ENCODE results near the gene RNF150.

The RNF150 gene

GRCh38 chr4:140869446-140869845 is 263.8 kb downstream of the RNF150 start:
- peaks cover 2% of the 10 kb centered on the region for H3K27me3 ChIP-seq (ENCODE audit: insufficient read depth, poor library complexity, severe bottlenecking)
- H3K4me3 ChIP-seq (replicated peaks; ENCODE audit: insufficient read depth, low read length) = no peak overlapping the region
- no peak overlapping the region for H3K27ac ChIP-seq (replicated peaks)
- no peak for DNase-seq (ENCODE audit: low read depth in 1 of 2, low spot score in 1 of 2)
- TF ChIP-seq GABPA (IDR thresholded peaks at IDR 0.05; ENCODE audit: low read depth) (no peak), POLR2AphosphoS5 (IDR thresholded peaks at IDR 0.05; ENCODE audit: low read depth) (no peak), REST (IDR thresholded peaks at IDR 0.05; ENCODE audit: insufficient replicate concordance, low read depth) (no peak), SPI1 (IDR thresholded peaks at IDR 0.05; ENCODE audit: borderline replicate concordance, low read depth) (no peak)
- TF ChIP-seq, protein P1, sequence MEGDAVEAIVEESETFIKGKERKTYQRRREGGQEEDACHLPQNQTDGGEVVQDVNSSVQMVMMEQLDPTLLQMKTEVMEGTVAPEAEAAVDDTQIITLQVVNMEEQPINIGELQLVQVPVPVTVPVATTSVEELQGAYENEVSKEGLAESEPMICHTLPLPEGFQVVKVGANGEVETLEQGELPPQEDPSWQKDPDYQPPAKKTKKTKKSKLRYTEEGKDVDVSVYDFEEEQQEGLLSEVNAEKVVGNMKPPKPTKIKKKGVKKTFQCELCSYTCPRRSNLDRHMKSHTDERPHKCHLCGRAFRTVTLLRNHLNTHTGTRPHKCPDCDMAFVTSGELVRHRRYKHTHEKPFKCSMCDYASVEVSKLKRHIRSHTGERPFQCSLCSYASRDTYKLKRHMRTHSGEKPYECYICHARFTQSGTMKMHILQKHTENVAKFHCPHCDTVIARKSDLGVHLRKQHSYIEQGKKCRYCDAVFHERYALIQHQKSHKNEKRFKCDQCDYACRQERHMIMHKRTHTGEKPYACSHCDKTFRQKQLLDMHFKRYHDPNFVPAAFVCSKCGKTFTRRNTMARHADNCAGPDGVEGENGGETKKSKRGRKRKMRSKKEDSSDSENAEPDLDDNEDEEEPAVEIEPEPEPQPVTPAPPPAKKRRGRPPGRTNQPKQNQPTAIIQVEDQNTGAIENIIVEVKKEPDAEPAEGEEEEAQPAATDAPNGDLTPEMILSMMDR (IDR thresholded peaks at IDR 0.05; ENCODE audit: insufficient read depth, low read length) = no peak

GRCh38 chr4:140867356-140867755 is 265.9 kb downstream of the RNF150 start:
- H3K27ac ChIP-seq (replicated peaks) = no peak overlapping the region
- TF ChIP-seq GABPA (IDR thresholded peaks at IDR 0.05; ENCODE audit: low read depth) = no peak
- TF ChIP-seq, protein P1 (IDR thresholded peaks at IDR 0.05; ENCODE audit: insufficient read depth, low read length) = no peak
- TF ChIP-seq REST (IDR thresholded peaks at IDR 0.05; ENCODE audit: insufficient replicate concordance, low read depth) = no peak
- no peak for TF ChIP-seq POLR2AphosphoS5 (IDR thresholded peaks at IDR 0.05; ENCODE audit: low read depth)
- TF ChIP-seq SPI1 (IDR thresholded peaks at IDR 0.05; ENCODE audit: borderline replicate concordance, low read depth) = no peak
- no peak overlapping the region for H3K4me3 ChIP-seq (replicated peaks; ENCODE audit: insufficient read depth, low read length)
- H3K27me3 ChIP-seq (ENCODE audit: insufficient read depth, poor library complexity, severe bottlenecking) = peaks cover 2% of the 10 kb centered on the region
- DNase-seq (ENCODE audit: low read depth in 1 of 2, low spot score in 1 of 2) = no peak

- no peak overlapping the region for H3K27ac ChIP-seq (replicated peaks)
- no peak for DNase-seq (ENCODE audit: low read depth in 1 of 2, low spot score in 1 of 2)
- peaks cover 2% of the 10 kb centered on the region for H3K27me3 ChIP-seq (ENCODE audit: insufficient read depth, poor library complexity, severe bottlenecking)
- TF ChIP-seq POLR2AphosphoS5 (IDR thresholded peaks at IDR 0.05; ENCODE audit: low read depth) = no peak
- no peak overlapping the region for H3K4me3 ChIP-seq (replicated peaks; ENCODE audit: insufficient read depth, low read length)
Measured at GRCh38 chr4:140866492-140867005, 266.7 kb downstream of the RNF150 start.

DNA sequence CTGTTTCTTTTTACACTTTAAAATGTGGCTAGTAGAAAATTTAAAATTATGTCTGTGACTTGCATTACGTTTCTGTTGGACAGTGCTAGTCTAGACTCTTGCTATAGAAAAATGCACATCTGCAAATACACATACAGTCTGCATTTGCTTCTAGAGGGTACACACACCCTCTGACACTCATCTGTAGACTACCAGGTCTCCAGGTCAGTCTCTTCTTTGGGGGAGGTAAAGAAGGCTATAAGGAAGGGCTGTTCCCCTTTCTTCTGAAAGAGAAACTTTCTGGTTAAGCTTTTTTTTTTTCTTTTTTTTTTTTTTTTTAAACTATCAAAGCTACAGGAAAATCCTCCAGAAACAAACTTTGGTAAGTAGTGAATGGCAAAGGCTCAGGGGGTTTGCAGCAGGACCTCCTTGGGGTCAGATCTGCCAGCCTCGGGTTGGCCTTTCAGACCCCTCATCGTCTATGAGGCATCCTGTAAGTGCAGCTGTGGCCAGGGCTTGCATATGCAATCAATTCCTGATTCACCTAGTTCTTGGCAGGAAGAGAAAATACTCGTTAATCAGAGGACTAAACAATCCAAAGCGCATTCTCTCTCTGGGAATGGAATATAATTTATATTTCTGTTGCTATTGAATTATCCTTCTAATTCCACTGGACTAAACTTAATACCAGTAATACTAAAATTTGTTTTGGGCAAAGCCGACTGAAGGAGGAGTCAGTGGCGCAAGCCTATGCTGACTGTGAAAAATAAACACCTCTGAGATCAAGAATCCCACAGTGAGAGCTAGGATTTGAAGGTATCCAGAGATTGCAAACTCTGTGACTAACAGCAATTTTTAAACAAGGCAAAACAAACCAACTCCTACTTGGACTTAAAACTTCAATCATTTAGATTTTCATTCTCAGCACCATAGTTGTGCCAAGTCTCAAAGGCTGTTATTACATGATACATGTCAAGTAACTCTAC is 267.7 kb downstream of the RNF150 start:
- Histone ChIP-seq H3K4me3 (replicated peaks; ENCODE audit: insufficient read depth, low read length) (no peak overlapping the region), H3K27ac (replicated peaks) (no peak overlapping the region), H3K27me3 (ENCODE audit: insufficient read depth, poor library complexity, severe bottlenecking) (peaks cover 2% of the 10 kb centered on the region)
- TF ChIP-seq, protein P1 (IDR thresholded peaks at IDR 0.05; ENCODE audit: insufficient read depth, low read length) = no peak
- TF ChIP-seq REST (IDR thresholded peaks at IDR 0.05; ENCODE audit: insufficient replicate concordance, low read depth) = no peak
- TF ChIP-seq SPI1 (IDR thresholded peaks at IDR 0.05; ENCODE audit: borderline replicate concordance, low read depth) = no peak
- TF ChIP-seq POLR2AphosphoS5 (IDR thresholded peaks at IDR 0.05; ENCODE audit: low read depth) = no peak
- TF ChIP-seq GABPA (IDR thresholded peaks at IDR 0.05; ENCODE audit: low read depth) = no peak
- no peak for DNase-seq (ENCODE audit: low read depth in 1 of 2, low spot score in 1 of 2)
